HEK293 (cell line): ENCODE results near the gene LIN37.

Experiments
- GLIS1 ChIP-seq: fragments of 450-650 bp; formaldehyde crosslinking; IDR thresholded peaks from 2 replicates; pipeline ENCODE4 v1.5.1; 2016; ENCODE audit warnings: missing biosample characterization, missing genetic modification characterization
- IKZF3 ChIP-seq: fragments of 450-650 bp; IDR thresholded peaks from 2 replicates; pipeline ENCODE4 v1.5.0; 2018; ENCODE audit warnings: missing biosample characterization, mild to moderate bottlenecking, missing genetic modification characterization, moderate library complexity
- ZNF350 ChIP-seq: fragments of 450-650 bp; formaldehyde crosslinking; IDR thresholded peaks from 2 replicates; pipeline ENCODE4 v1.5.0; 2017; ENCODE audit warnings: missing biosample characterization, mild to moderate bottlenecking, missing genetic modification characterization
- ZNF391 ChIP-seq: fragments of 450-650 bp; formaldehyde crosslinking; IDR thresholded peaks from 2 replicates; pipeline ENCODE4 v1.5.1; 2016; ENCODE audit warnings: low read depth, missing biosample characterization, missing genetic modification characterization, borderline replicate concordance
- ZNF398 ChIP-seq: fragments of 450-650 bp; formaldehyde crosslinking; IDR thresholded peaks from 2 replicates; pipeline ENCODE4 v1.5.1; 2017; ENCODE audit warnings: missing biosample characterization, missing genetic modification characterization
- ZNF530 ChIP-seq: fragments of 450-650 bp; formaldehyde crosslinking; IDR thresholded peaks from 2 replicates; pipeline ENCODE4 v1.5.1; 2016; ENCODE audit warnings: low read depth, missing biosample characterization, missing genetic modification characterization
- ZNF561 ChIP-seq: fragments of 450-650 bp; IDR thresholded peaks from 2 replicates; pipeline ENCODE4 v1.5.1; 2018; ENCODE audit warnings: missing biosample characterization, missing genetic modification characterization, borderline replicate concordance
- ZNF629 ChIP-seq: fragments of 450-650 bp; formaldehyde crosslinking; IDR thresholded peaks from 2 replicates; pipeline ENCODE4 v1.5.1; 2017; ENCODE audit warnings: missing biosample characterization, missing genetic modification characterization
- ZNF645 ChIP-seq: fragments of 450-650 bp; formaldehyde crosslinking; IDR thresholded peaks from 2 replicates; pipeline ENCODE4; 2016; ENCODE audit warnings: missing biosample characterization, missing genetic modification characterization
- ZNF664 ChIP-seq: fragments of 450-650 bp; formaldehyde crosslinking; IDR thresholded peaks from 2 replicates; pipeline ENCODE4 v1.5.1; 2016; ENCODE audit warnings: missing biosample characterization, missing genetic modification characterization
- ZNF837 ChIP-seq: fragments of 450-650 bp; formaldehyde crosslinking; IDR thresholded peaks from 2 replicates; pipeline ENCODE4 v1.5.1; 2016; ENCODE audit warnings: missing biosample characterization, missing genetic modification characterization
- ZNF843 ChIP-seq: fragments of 450-650 bp; formaldehyde crosslinking; IDR thresholded peaks from 2 replicates; pipeline ENCODE4 v1.5.1; 2016; ENCODE audit warnings: missing biosample characterization, missing genetic modification characterization
- ZSCAN23 ChIP-seq: fragments of 450-650 bp; formaldehyde crosslinking; IDR thresholded peaks from 2 replicates; pipeline ENCODE4 v1.5.1; 2016; ENCODE audit warnings: missing biosample characterization, missing genetic modification characterization
- ZSCAN30 ChIP-seq: fragments of 450-650 bp; IDR thresholded peaks from 2 replicates; pipeline ENCODE4 v1.5.1; 2018; ENCODE audit warnings: missing biosample characterization, mild to moderate bottlenecking, missing genetic modification characterization, moderate library complexity
- TF ChIP-seq, protein P1 (sequence below): fragments of 450-650 bp; formaldehyde crosslinking; conservative IDR thresholded peaks from 2 replicates; pipeline ENCODE4 v1.5.1; 2016; ENCODE audit warnings: low read depth, missing biosample characterization, missing genetic modification characterization
- TF ChIP-seq, protein P2 (sequence below): fragments of 450-650 bp; formaldehyde crosslinking; IDR thresholded peaks from 2 replicates; pipeline ENCODE4 v1.5.1; 2017; ENCODE audit warnings: missing biosample characterization, missing genetic modification characterization
- TF ChIP-seq, protein P3 (sequence below): fragments of 450-650 bp; formaldehyde crosslinking; IDR thresholded peaks from 2 replicates; pipeline ENCODE4 v1.5.1; 2017; ENCODE audit warnings: missing biosample characterization, missing genetic modification characterization
- TF ChIP-seq, protein P4 (sequence below): fragments of 450-650 bp; formaldehyde crosslinking; IDR thresholded peaks from 2 replicates; pipeline ENCODE4 v1.5.1; 2016; ENCODE audit warnings: missing biosample characterization, missing genetic modification characterization
- TF ChIP-seq, protein P5 (sequence below): fragments of 450-650 bp; formaldehyde crosslinking; IDR thresholded peaks from 2 replicates; pipeline ENCODE4 v1.5.1; 2017; ENCODE audit warnings: missing biosample characterization, mild to moderate bottlenecking, missing genetic modification characterization, moderate library complexity

LIN37 gene

GRCh38 chr19:35757749-35758608, 9.6 kb downstream of the LIN37 start, which contains the start of gene PROSER3 (continued):
- TF ChIP-seq ZNF645 (tag by site-specific recombination) (peak; percentile 63; the same call in 1 of the 2 replicates), ZNF530 (tag by site-specific recombination) (no peak), IKZF3 (tag by site-specific recombination) (peak; percentile 95), ZNF350 (tag by site-specific recombination) (no peak), ZNF843 (peak; percentile 61), ZNF398 (tag by site-specific recombination) (no peak), ZSCAN30 (tag by site-specific recombination) (peak; percentile 95), GLIS1 (peak; percentile 95), ZNF629 (tag by site-specific recombination) (peak; percentile 74), ZSCAN23 (tag by site-specific recombination) (0 out of 2 replicates have a peak, but pooled peaks have one; percentile 55), ZNF561 (tag by site-specific recombination) (peak; percentile 91; the same call in 1 of the 2 replicates), ZNF837 (tag by site-specific recombination) (no peak), ZNF664 (tag by site-specific recombination) (no peak; the same call in 1 of the 2 replicates), ZNF391 (tag by site-specific recombination) (peak; percentile 89; the same call in 1 of the 2 replicates)
- TF ChIP-seq, protein P1, sequence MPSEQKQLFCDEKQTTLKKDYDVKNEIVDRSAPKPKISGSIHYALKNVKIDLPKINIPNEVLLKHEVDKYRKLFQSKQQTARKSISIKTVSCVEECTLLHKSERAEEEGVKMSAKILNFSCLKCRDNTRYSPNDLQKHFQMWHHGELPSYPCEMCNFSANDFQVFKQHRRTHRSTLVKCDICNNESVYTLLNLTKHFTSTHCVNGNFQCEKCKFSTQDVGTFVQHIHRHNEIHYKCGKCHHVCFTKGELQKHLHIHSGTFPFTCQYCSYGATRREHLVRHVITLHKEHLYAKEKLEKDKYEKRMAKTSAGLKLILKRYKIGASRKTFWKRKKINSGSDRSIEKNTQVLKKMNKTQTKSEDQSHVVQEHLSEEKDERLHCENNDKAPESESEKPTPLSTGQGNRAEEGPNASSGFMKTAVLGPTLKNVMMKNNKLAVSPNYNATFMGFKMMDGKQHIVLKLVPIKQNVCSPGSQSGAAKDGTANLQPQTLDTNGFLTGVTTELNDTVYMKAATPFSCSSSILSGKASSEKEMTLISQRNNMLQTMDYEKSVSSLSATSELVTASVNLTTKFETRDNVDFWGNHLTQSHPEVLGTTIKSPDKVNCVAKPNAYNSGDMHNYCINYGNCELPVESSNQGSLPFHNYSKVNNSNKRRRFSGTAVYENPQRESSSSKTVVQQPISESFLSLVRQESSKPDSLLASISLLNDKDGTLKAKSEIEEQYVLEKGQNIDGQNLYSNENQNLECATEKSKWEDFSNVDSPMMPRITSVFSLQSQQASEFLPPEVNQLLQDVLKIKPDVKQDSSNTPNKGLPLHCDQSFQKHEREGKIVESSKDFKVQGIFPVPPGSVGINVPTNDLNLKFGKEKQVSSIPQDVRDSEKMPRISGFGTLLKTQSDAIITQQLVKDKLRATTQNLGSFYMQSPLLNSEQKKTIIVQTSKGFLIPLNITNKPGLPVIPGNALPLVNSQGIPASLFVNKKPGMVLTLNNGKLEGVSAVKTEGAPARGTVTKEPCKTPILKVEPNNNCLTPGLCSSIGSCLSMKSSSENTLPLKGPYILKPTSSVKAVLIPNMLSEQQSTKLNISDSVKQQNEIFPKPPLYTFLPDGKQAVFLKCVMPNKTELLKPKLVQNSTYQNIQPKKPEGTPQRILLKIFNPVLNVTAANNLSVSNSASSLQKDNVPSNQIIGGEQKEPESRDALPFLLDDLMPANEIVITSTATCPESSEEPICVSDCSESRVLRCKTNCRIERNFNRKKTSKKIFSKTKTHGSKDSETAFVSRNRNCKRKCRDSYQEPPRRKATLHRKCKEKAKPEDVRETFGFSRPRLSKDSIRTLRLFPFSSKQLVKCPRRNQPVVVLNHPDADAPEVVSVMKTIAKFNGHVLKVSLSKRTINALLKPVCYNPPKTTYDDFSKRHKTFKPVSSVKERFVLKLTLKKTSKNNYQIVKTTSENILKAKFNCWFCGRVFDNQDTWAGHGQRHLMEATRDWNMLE (tag by site-specific recombination), result peak; percentile 31; the same call in 1 of the 2 replicates
- TF ChIP-seq, protein P2, sequence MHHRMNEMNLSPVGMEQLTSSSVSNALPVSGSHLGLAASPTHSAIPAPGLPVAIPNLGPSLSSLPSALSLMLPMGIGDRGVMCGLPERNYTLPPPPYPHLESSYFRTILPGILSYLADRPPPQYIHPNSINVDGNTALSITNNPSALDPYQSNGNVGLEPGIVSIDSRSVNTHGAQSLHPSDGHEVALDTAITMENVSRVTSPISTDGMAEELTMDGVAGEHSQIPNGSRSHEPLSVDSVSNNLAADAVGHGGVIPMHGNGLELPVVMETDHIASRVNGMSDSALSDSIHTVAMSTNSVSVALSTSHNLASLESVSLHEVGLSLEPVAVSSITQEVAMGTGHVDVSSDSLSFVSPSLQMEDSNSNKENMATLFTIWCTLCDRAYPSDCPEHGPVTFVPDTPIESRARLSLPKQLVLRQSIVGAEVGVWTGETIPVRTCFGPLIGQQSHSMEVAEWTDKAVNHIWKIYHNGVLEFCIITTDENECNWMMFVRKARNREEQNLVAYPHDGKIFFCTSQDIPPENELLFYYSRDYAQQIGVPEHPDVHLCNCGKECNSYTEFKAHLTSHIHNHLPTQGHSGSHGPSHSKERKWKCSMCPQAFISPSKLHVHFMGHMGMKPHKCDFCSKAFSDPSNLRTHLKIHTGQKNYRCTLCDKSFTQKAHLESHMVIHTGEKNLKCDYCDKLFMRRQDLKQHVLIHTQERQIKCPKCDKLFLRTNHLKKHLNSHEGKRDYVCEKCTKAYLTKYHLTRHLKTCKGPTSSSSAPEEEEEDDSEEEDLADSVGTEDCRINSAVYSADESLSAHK (tag by site-specific recombination), result peak; percentile 66; the same call in 1 of the 2 replicates
- TF ChIP-seq, protein P3, sequence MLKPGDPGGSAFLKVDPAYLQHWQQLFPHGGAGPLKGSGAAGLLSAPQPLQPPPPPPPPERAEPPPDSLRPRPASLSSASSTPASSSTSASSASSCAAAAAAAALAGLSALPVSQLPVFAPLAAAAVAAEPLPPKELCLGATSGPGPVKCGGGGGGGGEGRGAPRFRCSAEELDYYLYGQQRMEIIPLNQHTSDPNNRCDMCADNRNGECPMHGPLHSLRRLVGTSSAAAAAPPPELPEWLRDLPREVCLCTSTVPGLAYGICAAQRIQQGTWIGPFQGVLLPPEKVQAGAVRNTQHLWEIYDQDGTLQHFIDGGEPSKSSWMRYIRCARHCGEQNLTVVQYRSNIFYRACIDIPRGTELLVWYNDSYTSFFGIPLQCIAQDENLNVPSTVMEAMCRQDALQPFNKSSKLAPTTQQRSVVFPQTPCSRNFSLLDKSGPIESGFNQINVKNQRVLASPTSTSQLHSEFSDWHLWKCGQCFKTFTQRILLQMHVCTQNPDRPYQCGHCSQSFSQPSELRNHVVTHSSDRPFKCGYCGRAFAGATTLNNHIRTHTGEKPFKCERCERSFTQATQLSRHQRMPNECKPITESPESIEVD (tag by site-specific recombination), result no peak
- TF ChIP-seq, protein P4, sequence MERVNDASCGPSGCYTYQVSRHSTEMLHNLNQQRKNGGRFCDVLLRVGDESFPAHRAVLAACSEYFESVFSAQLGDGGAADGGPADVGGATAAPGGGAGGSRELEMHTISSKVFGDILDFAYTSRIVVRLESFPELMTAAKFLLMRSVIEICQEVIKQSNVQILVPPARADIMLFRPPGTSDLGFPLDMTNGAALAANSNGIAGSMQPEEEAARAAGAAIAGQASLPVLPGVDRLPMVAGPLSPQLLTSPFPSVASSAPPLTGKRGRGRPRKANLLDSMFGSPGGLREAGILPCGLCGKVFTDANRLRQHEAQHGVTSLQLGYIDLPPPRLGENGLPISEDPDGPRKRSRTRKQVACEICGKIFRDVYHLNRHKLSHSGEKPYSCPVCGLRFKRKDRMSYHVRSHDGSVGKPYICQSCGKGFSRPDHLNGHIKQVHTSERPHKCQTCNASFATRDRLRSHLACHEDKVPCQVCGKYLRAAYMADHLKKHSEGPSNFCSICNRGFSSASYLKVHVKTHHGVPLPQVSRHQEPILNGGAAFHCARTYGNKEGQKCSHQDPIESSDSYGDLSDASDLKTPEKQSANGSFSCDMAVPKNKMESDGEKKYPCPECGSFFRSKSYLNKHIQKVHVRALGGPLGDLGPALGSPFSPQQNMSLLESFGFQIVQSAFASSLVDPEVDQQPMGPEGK (tag by site-specific recombination), result peak; percentile 79
- TF ChIP-seq, protein P5, sequence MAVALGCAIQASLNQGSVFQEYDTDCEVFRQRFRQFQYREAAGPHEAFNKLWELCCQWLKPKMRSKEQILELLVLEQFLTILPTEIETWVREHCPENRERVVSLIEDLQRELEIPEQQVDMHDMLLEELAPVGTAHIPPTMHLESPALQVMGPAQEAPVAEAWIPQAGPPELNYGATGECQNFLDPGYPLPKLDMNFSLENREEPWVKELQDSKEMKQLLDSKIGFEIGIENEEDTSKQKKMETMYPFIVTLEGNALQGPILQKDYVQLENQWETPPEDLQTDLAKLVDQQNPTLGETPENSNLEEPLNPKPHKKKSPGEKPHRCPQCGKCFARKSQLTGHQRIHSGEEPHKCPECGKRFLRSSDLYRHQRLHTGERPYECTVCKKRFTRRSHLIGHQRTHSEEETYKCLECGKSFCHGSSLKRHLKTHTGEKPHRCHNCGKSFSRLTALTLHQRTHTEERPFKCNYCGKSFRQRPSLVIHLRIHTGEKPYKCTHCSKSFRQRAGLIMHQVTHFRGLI, result peak; percentile 76
